ENCODE measurements around the gene SEC14L2. TPM values are rescaled to one million over a fixed set of nuclear protein-coding genes. Genes with fewer than 3 reads are reported as not detected.

Gene SEC14L2
- polyA plus RNA-seq, 1 experiment = 15.8 TPM

GRCh38 chr22:30368420-30368819, 28.4 kb upstream of the SEC14L2 start:
- Histone ChIP-seq H3K9me3 (ENCODE audit: control insufficient read depth, insufficient read depth, low read length) (no peaks in the 10 kb centered on the region), H3K27me3 (ENCODE audit: control insufficient read depth, insufficient read depth, low read length) (no peaks in the 10 kb centered on the region), H3K4me3 (ENCODE audit: low read depth, low read length) (no peak overlapping the region), H3K27ac (ENCODE audit: low read depth, low read length) (no peak overlapping the region)
- ChIA-PET POLR2A (interaction anchor here (1.3 kb wide), 1 partner anchor 12 kb away, joined by 8 read pairs; the partner anchor contains the start of genes CCDC157 and SF3A1), CTCF (interaction anchor here (0.9 to 2.3 kb wide), 3 partner anchors 19 to 113 kb away, joined by 3 to 9 read pairs (median 3); partner anchors contain the start of gene RNF215)
- DNase-seq (ENCODE audit: low read depth, low spot score) = no peak
- TF ChIP-seq CTCF (IDR thresholded peaks at IDR 0.05; ENCODE audit: low read depth, low read length) = no peak

- H3K27me3 ChIP-seq (ENCODE audit: control insufficient read depth, insufficient read depth, low read length) = no peaks in the 10 kb centered on the region
- no peak for DNase-seq (ENCODE audit: low read depth, low spot score)
- ChIA-PET POLR2A (no interaction called here), CTCF (interaction anchor here (2.3 kb wide), 1 partner anchor 17 kb away, joined by 9 read pairs; the partner anchor contains the start of gene RNF215)
- no peaks in the 10 kb centered on the region for H3K9me3 ChIP-seq (ENCODE audit: control insufficient read depth, insufficient read depth, low read length)
- no peak for TF ChIP-seq CTCF (IDR thresholded peaks at IDR 0.05; ENCODE audit: low read depth, low read length)
- H3K4me3 ChIP-seq (ENCODE audit: low read depth, low read length) = no peak overlapping the region
- no peak overlapping the region for H3K27ac ChIP-seq (ENCODE audit: low read depth, low read length)
Observed at GRCh38 chr22:30370641-30371230, 26.1 kb upstream of the SEC14L2 start.

- Histone ChIP-seq H3K4me3 (ENCODE audit: low read depth, low read length) (no peak overlapping the region), H3K27me3 (ENCODE audit: control insufficient read depth, insufficient read depth, low read length) (no peaks in the 10 kb centered on the region), H3K9me3 (ENCODE audit: control insufficient read depth, insufficient read depth, low read length) (no peaks in the 10 kb centered on the region), H3K27ac (ENCODE audit: low read depth, low read length) (no peak overlapping the region)
- ChIA-PET POLR2A (no interaction called here), CTCF (interaction anchor here (0.6 kb wide), 1 partner anchor 12 kb away, joined by 3 read pairs; no protein-coding TSS in a partner anchor)
- no peak for DNase-seq (ENCODE audit: low read depth, low spot score)
- TF ChIP-seq CTCF (IDR thresholded peaks at IDR 0.05; ENCODE audit: low read depth, low read length) = no peak
Observed at GRCh38 chr22:30371321-30371720, 25.5 kb upstream of the SEC14L2 start.

- ChIA-PET CTCF (interaction anchor here (0.6 kb wide), 1 partner anchor 13 kb away, joined by 3 read pairs; no protein-coding TSS in a partner anchor), POLR2A (interaction anchor here (0.6 kb wide), 1 partner anchor 427 kb away, joined by 5 read pairs; no protein-coding TSS in a partner anchor)
- Histone ChIP-seq H3K27me3 (ENCODE audit: control insufficient read depth, insufficient read depth, low read length) (no peaks in the 10 kb centered on the region), H3K27ac (ENCODE audit: low read depth, low read length) (no peak overlapping the region), H3K4me3 (ENCODE audit: low read depth, low read length) (no peak overlapping the region), H3K9me3 (ENCODE audit: control insufficient read depth, insufficient read depth, low read length) (no peaks in the 10 kb centered on the region)
- DNase-seq (ENCODE audit: low read depth, low spot score) = no peak
- TF ChIP-seq CTCF (IDR thresholded peaks at IDR 0.05; ENCODE audit: low read depth, low read length) = no peak
Observed at GRCh38 chr22:30371981-30372380, 24.8 kb upstream of the SEC14L2 start.

- no peak for DNase-seq (ENCODE audit: low read depth, low spot score)
- no peak for TF ChIP-seq CTCF (IDR thresholded peaks at IDR 0.05; ENCODE audit: low read depth, low read length)
- no peak overlapping the region for H3K4me3 ChIP-seq (ENCODE audit: low read depth, low read length)
- no peaks in the 10 kb centered on the region for H3K27me3 ChIP-seq (ENCODE audit: control insufficient read depth, insufficient read depth, low read length)
- H3K27ac ChIP-seq (ENCODE audit: low read depth, low read length) = no peak overlapping the region
- ChIA-PET POLR2A (interaction anchor here (0.6 kb wide), 1 partner anchor 426 kb away, joined by 5 read pairs; no protein-coding TSS in a partner anchor), CTCF (interaction anchor here (1.0 kb wide), 1 partner anchor 14 kb away, joined by 4 read pairs; the partner anchor contains the start of gene RNF215)
- no peaks in the 10 kb centered on the region for H3K9me3 ChIP-seq (ENCODE audit: control insufficient read depth, insufficient read depth, low read length)
Observed at GRCh38 chr22:30372915-30373314, 23.9 kb upstream of the SEC14L2 start.

Data from AG04450 (cell line).